Parathyroid adenoma (tissue), 2 donors: ENCODE measurements around the gene AK1.
A peak's percentile ranks its signal among the peaks of the same experiment; 100 is the strongest.

Source experiments
- H2AFZ ChIP-seq: fragments of 300-600 bp; sonication (generic); one replicate; pipeline ENCODE4 v1.7.0; 2017; ENCODE audit warnings: antibody characterized with exemption, mild to moderate bottlenecking
- H3K27ac ChIP-seq: fragments of 300-600 bp; sonication (generic); one replicate; pipeline ENCODE4 v1.7.0; 2017
- H3K27me3 ChIP-seq: fragments of 300-600 bp; sonication (generic); one replicate; pipeline ENCODE4 v1.7.0; 2017; ENCODE audit warnings: low read length; ENCODE audit not compliant: control insufficient read depth, insufficient read depth
- H3K36me3 ChIP-seq: fragments of 300-600 bp; sonication (generic); one replicate; pipeline ENCODE4 v1.7.0; 2017; ENCODE audit warnings: low read length; ENCODE audit not compliant: control insufficient read depth, insufficient read depth
- H3K4me1 ChIP-seq: fragments of 300-600 bp; sonication (generic); one replicate; pipeline ENCODE4 v1.7.0; 2017; ENCODE audit warnings: control low read depth
- H3K4me2 ChIP-seq: fragments of 300-600 bp; sonication (generic); one replicate; pipeline ENCODE4 v1.7.0; 2017; ENCODE audit warnings: low read length
- H3K4me3 ChIP-seq: fragments of 300-600 bp; sonication (generic); one replicate; pipeline ENCODE4 v1.7.0; 2017; ENCODE audit warnings: low read depth, low read length
- H3K79me2 ChIP-seq: fragments of 300-600 bp; sonication (generic); one replicate; pipeline ENCODE4 v1.7.0; 2017; ENCODE audit warnings: control low read depth
- H3K9ac ChIP-seq: fragments of 300-600 bp; sonication (generic); one replicate; pipeline ENCODE4 v1.7.0; 2017; ENCODE audit warnings: mild to moderate bottlenecking
- H3K9me3 ChIP-seq: fragments of 300-600 bp; sonication (generic); one replicate; pipeline ENCODE4 v1.7.0; 2017; ENCODE audit warnings: low read length; ENCODE audit not compliant: control insufficient read depth
- TF ChIP-seq, protein P1 (sequence below): fragments of 300-600 bp; sonication (generic); IDR thresholded peaks from one replicate; pipeline ENCODE4 v1.7.0; 2017; ENCODE audit warnings: antibody characterized with exemption, mild to moderate bottlenecking
- donor health status: primary hyperparathyroidism.

The AK1 gene

DNA sequence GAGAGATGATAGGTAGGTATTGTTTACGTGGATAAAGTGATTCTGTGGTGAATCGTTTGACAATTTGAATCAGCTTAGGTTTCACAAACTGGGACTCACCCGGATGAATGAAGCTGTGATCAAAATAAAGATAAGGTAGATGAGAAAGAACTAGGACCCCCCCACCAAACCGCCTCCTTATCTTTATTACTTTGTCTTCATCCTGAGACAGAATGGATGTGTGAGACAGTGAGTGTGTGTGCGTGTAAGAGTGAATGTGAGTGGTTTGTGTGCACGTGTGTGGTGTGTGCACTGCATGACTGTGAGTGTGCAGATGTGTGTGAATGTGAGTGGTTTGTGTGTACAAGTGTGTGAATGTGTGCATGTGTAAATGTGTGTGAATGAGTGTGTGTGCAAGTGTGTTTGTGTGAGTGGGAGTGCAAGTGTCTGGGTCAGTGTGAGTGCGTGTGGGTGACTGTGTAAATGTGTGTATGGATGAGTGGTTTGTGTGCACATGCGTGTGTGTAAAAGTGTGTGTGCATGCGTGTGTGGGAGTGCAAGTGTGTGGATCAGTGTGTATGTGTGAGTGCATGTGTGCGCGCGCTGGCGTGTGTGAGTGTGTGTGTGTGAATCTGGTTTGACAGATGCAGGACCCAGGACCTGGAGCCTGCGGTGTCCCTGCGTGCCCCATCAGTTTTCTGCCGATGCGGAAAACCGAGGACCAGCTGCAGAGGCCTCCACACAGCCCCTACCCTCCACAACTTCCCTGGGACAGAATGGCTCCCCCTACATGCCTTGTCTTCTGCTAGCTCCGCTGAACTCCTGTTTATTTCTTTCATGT, 11.6 kb downstream of the AK1 start:
- H3K27me3 ChIP-seq, result no peaks in the 10 kb centered on the region
- H3K27ac ChIP-seq, result peak overlapping the region; percentile 61

DNA sequence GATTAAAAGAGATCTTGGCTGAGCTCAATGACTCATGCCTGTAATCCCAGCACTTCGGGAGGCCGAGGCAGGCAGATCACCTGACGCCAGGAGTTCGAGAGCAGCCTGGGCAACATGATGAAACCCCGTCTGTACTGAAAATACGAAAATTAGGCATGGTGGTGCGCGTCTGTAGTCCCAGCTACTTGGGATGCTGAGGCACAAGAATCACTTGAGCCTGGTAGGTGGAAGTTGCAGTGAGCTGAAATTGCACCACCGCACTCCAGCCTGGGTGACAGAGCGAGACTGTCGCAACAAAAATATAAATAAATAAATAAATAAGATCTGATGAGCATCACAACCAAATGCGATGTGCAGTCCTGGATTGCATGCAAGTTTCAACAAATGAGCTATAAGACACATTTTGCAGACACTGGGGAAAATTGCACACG, 14.3 kb downstream of the AK1 start:
- no peak overlapping the region for H3K27ac ChIP-seq
- no peaks in the 10 kb centered on the region for H3K27me3 ChIP-seq
- H3K4me3 ChIP-seq, result no peak overlapping the region
- H3K4me1 ChIP-seq, result peaks cover 11% of the 10 kb centered on the region
- no peaks in the 10 kb centered on the region for H3K9me3 ChIP-seq
- no peak overlapping the region for H3K4me2 ChIP-seq
- H3K36me3 ChIP-seq, result no peaks in the 10 kb centered on the region
- TF ChIP-seq, protein P1, sequence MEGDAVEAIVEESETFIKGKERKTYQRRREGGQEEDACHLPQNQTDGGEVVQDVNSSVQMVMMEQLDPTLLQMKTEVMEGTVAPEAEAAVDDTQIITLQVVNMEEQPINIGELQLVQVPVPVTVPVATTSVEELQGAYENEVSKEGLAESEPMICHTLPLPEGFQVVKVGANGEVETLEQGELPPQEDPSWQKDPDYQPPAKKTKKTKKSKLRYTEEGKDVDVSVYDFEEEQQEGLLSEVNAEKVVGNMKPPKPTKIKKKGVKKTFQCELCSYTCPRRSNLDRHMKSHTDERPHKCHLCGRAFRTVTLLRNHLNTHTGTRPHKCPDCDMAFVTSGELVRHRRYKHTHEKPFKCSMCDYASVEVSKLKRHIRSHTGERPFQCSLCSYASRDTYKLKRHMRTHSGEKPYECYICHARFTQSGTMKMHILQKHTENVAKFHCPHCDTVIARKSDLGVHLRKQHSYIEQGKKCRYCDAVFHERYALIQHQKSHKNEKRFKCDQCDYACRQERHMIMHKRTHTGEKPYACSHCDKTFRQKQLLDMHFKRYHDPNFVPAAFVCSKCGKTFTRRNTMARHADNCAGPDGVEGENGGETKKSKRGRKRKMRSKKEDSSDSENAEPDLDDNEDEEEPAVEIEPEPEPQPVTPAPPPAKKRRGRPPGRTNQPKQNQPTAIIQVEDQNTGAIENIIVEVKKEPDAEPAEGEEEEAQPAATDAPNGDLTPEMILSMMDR, result no peak
- H3K9ac ChIP-seq, result no peak overlapping the region
- no peaks in the 10 kb centered on the region for H3K79me2 ChIP-seq
- no peak overlapping the region for H2AFZ ChIP-seq

More for the DNA sequence above, 11.6 kb downstream of the AK1 start:
- TF ChIP-seq, protein P1, result no peak
- H2AFZ ChIP-seq, result peak overlapping the region; percentile 65
- H3K36me3 ChIP-seq, result no peaks in the 10 kb centered on the region
- no peak overlapping the region for H3K4me3 ChIP-seq
- no peaks in the 10 kb centered on the region for H3K79me2 ChIP-seq
- H3K4me2 ChIP-seq, result no peak overlapping the region
- peaks cover 11% of the 10 kb centered on the region for H3K4me1 ChIP-seq
- H3K9ac ChIP-seq, result no peak overlapping the region
- H3K9me3 ChIP-seq, result no peaks in the 10 kb centered on the region

DNA sequence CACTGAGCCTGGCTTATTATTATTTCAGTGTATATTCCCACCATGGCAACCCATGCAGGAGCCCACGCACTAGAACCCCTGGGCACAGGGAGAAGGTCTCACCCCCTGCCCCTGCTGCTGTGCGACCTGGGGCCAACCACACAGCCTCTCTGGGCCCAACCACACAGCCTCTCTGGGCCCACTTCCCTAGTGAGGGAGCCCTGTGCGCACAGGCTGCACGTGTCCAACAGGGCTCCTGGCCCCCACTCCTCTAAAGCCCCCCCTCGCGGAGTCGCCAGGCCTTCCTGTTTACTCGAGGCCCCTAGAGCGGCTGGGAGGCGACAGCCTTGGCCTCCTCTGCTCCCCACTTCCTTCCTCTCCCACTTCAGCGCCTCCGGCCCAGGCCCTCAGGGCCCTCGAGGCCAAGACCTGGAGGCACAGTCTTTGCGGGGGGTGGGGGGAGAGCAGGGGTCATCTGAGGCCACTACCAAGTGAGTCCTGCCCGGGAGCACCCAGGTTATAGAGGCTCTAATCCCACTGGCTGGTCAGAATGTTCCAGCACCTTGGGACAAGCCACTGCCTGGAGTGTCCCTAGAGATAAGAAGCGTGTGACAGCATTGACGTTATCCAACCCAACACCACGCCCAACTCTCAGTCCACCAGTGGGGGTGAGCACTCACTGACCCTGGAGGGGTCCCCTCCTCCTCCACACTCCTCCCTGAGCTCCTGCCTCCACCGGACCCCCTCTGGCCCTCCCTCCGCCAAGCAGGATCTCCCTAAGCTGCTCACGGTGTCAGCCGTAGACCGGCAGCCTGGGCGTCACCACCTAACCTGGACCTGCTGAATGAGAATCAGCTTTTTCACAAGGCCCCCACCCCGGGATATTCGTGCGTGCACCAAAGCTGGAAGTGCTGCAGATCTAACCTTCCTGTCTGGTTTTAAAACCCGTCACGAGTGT, 15.1 kb downstream of the AK1 start:
- H3K4me1 ChIP-seq, result peaks cover 11% of the 10 kb centered on the region
- H3K4me2 ChIP-seq, result no peak overlapping the region
- H3K27ac ChIP-seq, result peak overlapping the region; percentile 36
- no peak overlapping the region for H3K4me3 ChIP-seq
- TF ChIP-seq, protein P1, result no peak
- no peaks in the 10 kb centered on the region for H3K9me3 ChIP-seq
- no peaks in the 10 kb centered on the region for H3K27me3 ChIP-seq
- no peaks in the 10 kb centered on the region for H3K36me3 ChIP-seq
- H3K79me2 ChIP-seq, result no peaks in the 10 kb centered on the region
- H3K9ac ChIP-seq, result no peak overlapping the region
- no peak overlapping the region for H2AFZ ChIP-seq

DNA sequence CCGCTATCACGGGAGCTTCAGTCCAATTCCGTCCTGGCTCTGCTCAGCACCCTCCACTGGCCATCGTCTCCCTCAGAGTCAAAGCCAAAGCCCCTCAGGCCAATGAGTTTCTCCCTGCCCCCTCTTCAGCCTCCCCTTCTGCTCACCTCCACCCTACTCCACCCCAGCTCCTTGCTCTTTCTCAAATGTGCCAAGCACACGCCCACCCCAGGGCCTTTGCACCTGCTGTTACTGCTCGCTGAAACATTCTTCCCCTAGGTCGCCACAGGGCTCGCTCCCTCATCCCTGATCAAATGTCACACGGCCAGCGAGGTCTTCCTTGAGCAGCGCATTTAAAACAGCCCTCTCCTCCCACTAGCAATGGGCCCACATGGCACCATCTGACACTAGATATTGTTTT, 16.7 kb downstream of the AK1 start:
- no peak overlapping the region for H3K4me3 ChIP-seq
- H3K9me3 ChIP-seq, result no peaks in the 10 kb centered on the region
- H3K79me2 ChIP-seq, result no peaks in the 10 kb centered on the region
- H3K27ac ChIP-seq, result no peak overlapping the region
- H3K4me1 ChIP-seq, result peaks cover 9% of the 10 kb centered on the region
- no peak overlapping the region for H3K4me2 ChIP-seq
- H3K27me3 ChIP-seq, result no peaks in the 10 kb centered on the region
- H3K9ac ChIP-seq, result no peak overlapping the region
- H3K36me3 ChIP-seq, result no peaks in the 10 kb centered on the region
- no peak overlapping the region for H2AFZ ChIP-seq
- TF ChIP-seq, protein P1, result no peak
